Measurements from ENCODE around the gene TXLNA. TPM values are rescaled to one million over a fixed set of nuclear protein-coding genes. Genes with fewer than 3 reads are reported as not detected.
A peak's percentile ranks its signal among the peaks of the same experiment; 100 is the strongest.

Gene TXLNA
- polyA plus RNA-seq, 1 experiment: 49.3 TPM

DNA sequence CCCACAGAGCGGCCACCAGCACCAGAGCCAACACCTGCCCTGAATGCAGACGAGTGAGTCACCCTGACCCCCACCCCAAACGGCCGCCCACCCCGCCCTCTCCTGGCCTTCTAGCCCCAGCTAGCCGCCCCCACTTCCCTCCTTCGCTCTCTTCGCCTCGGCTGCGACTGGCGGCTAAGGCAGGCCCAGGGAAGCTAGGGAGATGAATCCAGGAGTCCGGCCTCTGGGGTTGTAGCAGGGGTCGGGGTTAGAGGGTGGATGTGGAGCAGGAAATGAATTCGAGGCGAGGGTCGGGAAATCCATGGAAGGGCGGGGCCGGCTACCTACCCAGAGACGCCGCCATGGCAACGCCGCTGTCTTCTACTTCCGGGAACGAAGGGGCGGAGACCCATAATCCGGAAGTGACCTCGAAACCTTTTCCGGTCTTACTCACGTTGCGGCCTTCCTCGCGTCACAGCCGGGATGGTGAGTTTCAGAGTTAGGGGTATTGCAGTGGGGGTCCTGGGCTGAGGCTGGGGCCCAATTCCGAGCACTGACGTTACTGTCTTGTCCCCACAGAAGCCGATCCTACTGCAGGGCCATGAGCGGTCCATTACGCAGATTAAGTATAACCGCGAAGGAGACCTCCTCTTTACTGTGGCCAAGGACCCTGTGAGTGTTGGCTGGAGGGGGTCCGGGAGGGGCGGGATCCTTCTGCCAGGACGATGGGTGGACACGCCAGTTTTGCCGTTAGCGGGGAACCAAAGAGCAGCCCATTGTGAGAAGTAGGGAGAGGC is 42.7 kb downstream of the TXLNA start, which contains the start of the genes EIF3I and TMEM234:
TSS of gene EIF3I (plus strand) at position 428 of the 776 bp plus-strand sequence. CDS start at position 463, 35 bp downstream.
TSS of gene TMEM234 (minus strand) at position 374 of the 776 bp plus-strand sequence. CDS start at position 343, 31 bp downstream.
- ChIA-PET POLR2A (no interaction called here), CTCF (interaction anchor here (0.5 kb wide), 1 partner anchor 329 kb away, joined by 5 read pairs; no protein-coding TSS in a partner anchor)
- Histone ChIP-seq H3K27ac (ENCODE audit: low read depth, low read length) (peak within 1 kb of the TSS; percentile 73), H3K9me3 (ENCODE audit: control insufficient read depth, insufficient read depth, low read length) (no peaks in the 10 kb centered on the region), H3K4me3 (ENCODE audit: low read depth, low read length) (peak within 1 kb of the TSS; percentile 74), H3K27me3 (ENCODE audit: control insufficient read depth, insufficient read depth, low read length) (no peaks in the 10 kb centered on the region)
- no peak for TF ChIP-seq CTCF (IDR thresholded peaks at IDR 0.05; ENCODE audit: low read depth, low read length)
- peak; percentile 64 for DNase-seq (ENCODE audit: low read depth, low spot score)

DNA sequence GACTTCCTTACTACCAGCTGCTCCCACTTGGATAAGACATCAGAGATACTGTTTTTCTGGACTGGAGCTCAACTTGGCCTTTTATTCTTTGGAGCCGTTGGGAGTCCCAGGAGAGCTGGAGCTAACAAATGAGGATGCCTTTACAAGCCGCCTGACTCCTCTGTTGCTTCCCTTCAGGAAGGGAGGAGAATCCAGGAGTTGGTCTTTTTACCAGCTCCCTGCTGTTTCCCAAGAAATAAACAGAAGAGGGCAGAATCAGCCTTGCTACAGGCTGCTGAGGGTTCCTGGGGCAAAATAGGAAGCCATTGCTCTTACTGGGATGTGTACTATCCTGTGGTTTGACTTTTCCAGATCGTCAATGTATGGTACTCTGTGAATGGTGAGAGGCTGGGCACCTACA is 44.2 kb downstream of the TXLNA start:
- Histone ChIP-seq H3K27me3 (ENCODE audit: control insufficient read depth, insufficient read depth, low read length) (no peaks in the 10 kb centered on the region), H3K27ac (ENCODE audit: low read depth, low read length) (peak overlapping the region; percentile 11), H3K9me3 (ENCODE audit: control insufficient read depth, insufficient read depth, low read length) (no peaks in the 10 kb centered on the region), H3K4me3 (ENCODE audit: low read depth, low read length) (no peak overlapping the region)
- CTCF ChIA-PET: interaction anchor here (0.6 kb wide), 1 partner anchor 139 kb away, joined by 9 read pairs; the partner anchor contains the start of gene TSSK3
- no peak for DNase-seq (ENCODE audit: low read depth, low spot score)
- TF ChIP-seq CTCF (IDR thresholded peaks at IDR 0.05; ENCODE audit: low read depth, low read length): 0 out of 2 replicates have a peak, but pooled peaks have one; percentile 9
- POLR2A ChIA-PET: no interaction called here

DNA sequence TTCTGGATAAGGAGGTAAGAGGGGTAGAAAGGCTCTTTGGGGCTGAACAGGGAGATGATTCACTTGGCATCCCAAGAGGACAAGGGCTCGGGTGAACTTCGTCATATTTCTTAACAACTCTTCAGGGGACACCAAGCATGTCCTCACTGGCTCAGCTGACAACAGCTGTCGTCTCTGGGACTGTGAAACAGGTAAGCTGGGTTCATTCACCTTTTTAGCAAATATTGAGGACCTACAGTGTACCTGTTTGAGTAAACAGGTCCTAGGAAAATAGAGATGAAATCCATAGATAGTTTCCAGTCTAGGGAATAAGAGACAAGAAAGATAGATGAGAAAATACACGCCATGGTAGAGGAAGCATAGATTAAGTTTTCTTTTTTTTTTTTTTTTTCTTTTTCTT is 44.8 kb downstream of the TXLNA start:
- Histone ChIP-seq H3K4me3 (ENCODE audit: low read depth, low read length) (no peak overlapping the region), H3K27ac (ENCODE audit: low read depth, low read length) (no peak overlapping the region), H3K27me3 (ENCODE audit: control insufficient read depth, insufficient read depth, low read length) (no peaks in the 10 kb centered on the region), H3K9me3 (ENCODE audit: control insufficient read depth, insufficient read depth, low read length) (no peaks in the 10 kb centered on the region)
- ChIA-PET CTCF (no interaction called here), POLR2A (no interaction called here)
- DNase-seq (ENCODE audit: low read depth, low spot score): no peak
- TF ChIP-seq CTCF (IDR thresholded peaks at IDR 0.05; ENCODE audit: low read depth, low read length): no peak

- ChIA-PET CTCF (no interaction called here), POLR2A (interaction anchor here (0.6 kb wide), 1 partner anchor 17 kb away, joined by 3 read pairs; no protein-coding TSS in a partner anchor)
- DNase-seq (ENCODE audit: low read depth, low spot score): no peak
- no peaks in the 10 kb centered on the region for H3K27me3 ChIP-seq (ENCODE audit: control insufficient read depth, insufficient read depth, low read length)
- TF ChIP-seq CTCF (IDR thresholded peaks at IDR 0.05; ENCODE audit: low read depth, low read length): no peak
- H3K9me3 ChIP-seq (ENCODE audit: control insufficient read depth, insufficient read depth, low read length): no peaks in the 10 kb centered on the region
- H3K4me3 ChIP-seq (ENCODE audit: low read depth, low read length): no peak overlapping the region
- H3K27ac ChIP-seq (ENCODE audit: low read depth, low read length): no peak overlapping the region
These were observed 49.3 kb downstream of the TXLNA start for GRCh38 chr1:32228771-32229170.

All from AG04450 (cell line).